Neural progenitor cell (in vitro differentiated cells): ENCODE results near the gene FAM131C.

ENCODE experiments used
- EZH2phosphoT487 ChIP-seq: fragments of 200-600 bp; sonication (generic); IDR thresholded peaks from 2 replicates; pipeline ENCODE4 v1.6.1; 2017; ENCODE audit warnings: antibody characterized with exemption
- TF ChIP-seq, protein P1 (sequence below): fragments of 200-600 bp; sonication (generic); IDR thresholded peaks from 2 replicates; pipeline ENCODE4 v1.5.1; 2017; ENCODE audit warnings: antibody characterized with exemption, mild to moderate bottlenecking

DNA sequence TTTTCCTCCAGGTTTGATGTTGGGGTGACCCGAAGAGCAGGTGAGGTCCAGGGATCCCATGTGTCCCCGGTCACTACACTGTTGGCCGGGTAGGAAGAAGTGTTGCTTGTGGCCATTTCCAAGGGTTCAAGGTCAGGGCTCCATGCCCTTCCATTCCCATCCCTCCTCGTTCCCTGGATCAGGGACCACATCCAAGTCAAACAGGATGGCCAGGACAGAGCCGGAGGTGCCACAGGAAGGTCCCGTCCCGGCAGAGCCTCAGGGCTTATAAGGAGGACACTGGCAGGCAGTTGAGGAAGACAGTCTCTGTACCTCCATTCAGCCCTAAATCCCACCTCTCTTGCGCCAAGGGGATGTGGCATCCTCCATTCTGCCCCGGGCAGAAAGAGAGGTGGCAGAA lies 22.0 kb upstream of the FAM131C start:
- TF ChIP-seq, protein P1, sequence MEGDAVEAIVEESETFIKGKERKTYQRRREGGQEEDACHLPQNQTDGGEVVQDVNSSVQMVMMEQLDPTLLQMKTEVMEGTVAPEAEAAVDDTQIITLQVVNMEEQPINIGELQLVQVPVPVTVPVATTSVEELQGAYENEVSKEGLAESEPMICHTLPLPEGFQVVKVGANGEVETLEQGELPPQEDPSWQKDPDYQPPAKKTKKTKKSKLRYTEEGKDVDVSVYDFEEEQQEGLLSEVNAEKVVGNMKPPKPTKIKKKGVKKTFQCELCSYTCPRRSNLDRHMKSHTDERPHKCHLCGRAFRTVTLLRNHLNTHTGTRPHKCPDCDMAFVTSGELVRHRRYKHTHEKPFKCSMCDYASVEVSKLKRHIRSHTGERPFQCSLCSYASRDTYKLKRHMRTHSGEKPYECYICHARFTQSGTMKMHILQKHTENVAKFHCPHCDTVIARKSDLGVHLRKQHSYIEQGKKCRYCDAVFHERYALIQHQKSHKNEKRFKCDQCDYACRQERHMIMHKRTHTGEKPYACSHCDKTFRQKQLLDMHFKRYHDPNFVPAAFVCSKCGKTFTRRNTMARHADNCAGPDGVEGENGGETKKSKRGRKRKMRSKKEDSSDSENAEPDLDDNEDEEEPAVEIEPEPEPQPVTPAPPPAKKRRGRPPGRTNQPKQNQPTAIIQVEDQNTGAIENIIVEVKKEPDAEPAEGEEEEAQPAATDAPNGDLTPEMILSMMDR = no peak
- TF ChIP-seq EZH2phosphoT487 = no peak
